Liver (tissue), 9 donors: ENCODE measurements around the gene COL9A1. TPM values are rescaled to one million over a fixed set of nuclear protein-coding genes. Genes with fewer than 3 reads are reported as not detected.

Source experiments
- DNase-seq: peaks from one replicate; pipeline ENCODE4 v3.0.0-alpha.2; 2017; ENCODE audit warnings: low spot score
- H3K27ac ChIP-seq, 2 donors: one replicate each; pipeline ENCODE4 v1.7.0; 2013; ENCODE audit warnings: inconsistent platforms in 2 of 2, low read length in 2 of 2, control low read depth in 1 of 2, low read depth in 1 of 2, mild to moderate bottlenecking in 1 of 2
- H3K27me3 ChIP-seq, 4 donors: one replicate each; pipeline versions ENCODE4 v1.6.1 to v1.7.0; 2013; ENCODE audit warnings: low read length in 3 of 4, inconsistent platforms in 1 of 4, mild to moderate bottlenecking in 1 of 4, moderate library complexity in 1 of 4; ENCODE audit not compliant: control insufficient read depth in 4 of 4, insufficient read depth in 4 of 4
- H3K36me3 ChIP-seq, 4 donors: one replicate each; pipeline versions ENCODE4 v1.6.1 to v1.7.0; 2013; ENCODE audit warnings: low read length in 3 of 4, mild to moderate bottlenecking in 3 of 4, low read depth in 1 of 4, moderate library complexity in 1 of 4; ENCODE audit not compliant: control insufficient read depth in 4 of 4, insufficient read depth in 3 of 4
- H3K4me1 ChIP-seq, 4 donors: one replicate each; pipeline versions ENCODE4 v1.6.1 to v1.7.0; 2013; ENCODE audit warnings: low read length in 3 of 4, mild to moderate bottlenecking in 3 of 4, moderate library complexity in 1 of 4; ENCODE audit not compliant: control insufficient read depth in 4 of 4, insufficient read depth in 4 of 4
- H3K4me3 ChIP-seq, 3 donors: one replicate each; pipeline versions ENCODE4 v1.6.1 to v1.7.0; 2013; ENCODE audit warnings: low read length in 3 of 3, control low read depth in 1 of 3, low read depth in 1 of 3, mild to moderate bottlenecking in 1 of 3
- H3K9ac ChIP-seq, 2 donors: one replicate each; pipeline ENCODE4 v1.7.0; 2013; ENCODE audit warnings: low read length in 2 of 2, mild to moderate bottlenecking in 2 of 2, moderate library complexity in 2 of 2, control low read depth in 1 of 2, low read depth in 1 of 2
- H3K9me3 ChIP-seq, 4 donors: one replicate each; pipeline versions ENCODE4 v1.6.1 to v1.7.0; 2013; ENCODE audit warnings: low read length in 3 of 4; ENCODE audit not compliant: control insufficient read depth in 4 of 4
- ATF3 ChIP-seq: IDR thresholded peaks from 2 replicates; pipeline ENCODE4 v1.6.1; 2016; ENCODE audit warnings: antibody characterized with exemption
- EGR1 ChIP-seq, 2 donors: IDR thresholded peaks; 2 replicates each; pipeline ENCODE4 v1.6.1; 2016 to 2018; ENCODE audit warnings: antibody characterized with exemption in 2 of 2, low read depth in 2 of 2
- FOXA1 ChIP-seq: IDR thresholded peaks from 2 replicates; pipeline ENCODE4 v1.6.1; 2016; ENCODE audit warnings: antibody characterized with exemption
- FOXA2 ChIP-seq: IDR thresholded peaks from 2 replicates; pipeline ENCODE4 v1.6.1; 2016; ENCODE audit warnings: antibody characterized with exemption
- GABPA ChIP-seq, 2 donors: IDR thresholded peaks in 1 of 2; conservative IDR thresholded peaks in 1 of 2; 2 replicates each; pipeline ENCODE4 v1.6.1; 2016; ENCODE audit warnings: antibody characterized with exemption in 2 of 2, mild to moderate bottlenecking in 1 of 2, moderate library complexity in 1 of 2
- HNF4A ChIP-seq, 2 donors: conservative IDR thresholded peaks; 2 replicates each; pipeline ENCODE4 v1.6.1; 2016; ENCODE audit warnings: antibody characterized with exemption in 2 of 2, mild to moderate bottlenecking in 2 of 2
- HNF4G ChIP-seq: IDR thresholded peaks from 2 replicates; pipeline ENCODE4 v1.6.1; 2016; ENCODE audit warnings: antibody characterized with exemption
- JUND ChIP-seq, 2 donors: IDR thresholded peaks; 2 replicates each; pipeline ENCODE4 v1.6.1; 2016; ENCODE audit warnings: antibody characterized with exemption in 2 of 2
- MAX ChIP-seq: IDR thresholded peaks from 2 replicates; pipeline ENCODE4 v1.6.1; 2016; ENCODE audit warnings: antibody characterized with exemption
- NR2F2 ChIP-seq: IDR thresholded peaks from 2 replicates; pipeline ENCODE4 v1.6.1; 2016; ENCODE audit warnings: antibody characterized with exemption
- RAD21 ChIP-seq, 2 donors: IDR thresholded peaks; 2 replicates each; pipeline ENCODE4 v1.6.1; 2016; ENCODE audit warnings: antibody characterized with exemption in 2 of 2, mild to moderate bottlenecking in 2 of 2
- RXRA ChIP-seq, 2 donors: IDR thresholded peaks; 2 replicates each; pipeline ENCODE4 v1.6.1; 2017 to 2018; ENCODE audit warnings: antibody characterized with exemption in 2 of 2, mild to moderate bottlenecking in 1 of 2
- SP1 ChIP-seq: IDR thresholded peaks from 2 replicates; pipeline ENCODE4 v1.6.1; 2018; ENCODE audit warnings: antibody characterized with exemption, mild to moderate bottlenecking
- YY1 ChIP-seq: IDR thresholded peaks from 2 replicates; pipeline ENCODE4 v1.6.1; 2016; ENCODE audit warnings: antibody characterized with exemption, mild to moderate bottlenecking
- ZBTB33 ChIP-seq: IDR thresholded peaks from 2 replicates; pipeline ENCODE4 v1.6.1; 2016; ENCODE audit warnings: antibody characterized with exemption
- WGBS: extraction: QIAGEN DNeasy Blood & Tissue Kit; methylation state at CpG from one replicate; pipeline ENCODE4 v1.1.7; 2013; 5-methylcytosine and 5-hydroxymethylcytosine counted together
- polyA plus RNA-seq, 2 donors: library from polyadenylated mRNA; stranded (reverse) in 1 of 2; unstranded in 1 of 2; fragments of 200-250 nt in 1 of 2; fragments of >200 nt in 1 of 2; fragmentation: Nextera tagmentation in 1 of 2; extraction: Ambion mirVana in 1 of 2; gene quantifications; one replicate each; pipeline versions ENCODE4 v1.2.1 to v1.2.3, GENCODE V29; 2013 to 2015
- total RNA-seq, 2 donors: library from RNA; depleted of rRNA; stranded (reverse); fragments of >200 nt; gene quantifications; one replicate each; pipeline ENCODE4 v1.2.3, GENCODE V29; 2014
- TF ChIP-seq, protein P1 (sequence below): IDR thresholded peaks from 2 replicates; pipeline ENCODE4 v1.6.1; 2016; ENCODE audit warnings: antibody characterized with exemption, mild to moderate bottlenecking
- TF ChIP-seq, protein P2 (sequence below): fragments of 150-350 bp; IDR thresholded peaks from 2 replicates; pipeline ENCODE4 v1.5.1; 2017; ENCODE audit warnings: improper control_type of control experiment, low read depth, low read length; ENCODE audit not compliant: missing input control
- donor health status: healthy.
- donor health status: healthy.
- donor health status: healthy.
- donor health status: healthy.
- donor health status: healthy.

COL9A1 gene
- total and polyA plus RNA-seq, 4 donors = 0.01 to 1.4 TPM; not detected in 2

DNA sequence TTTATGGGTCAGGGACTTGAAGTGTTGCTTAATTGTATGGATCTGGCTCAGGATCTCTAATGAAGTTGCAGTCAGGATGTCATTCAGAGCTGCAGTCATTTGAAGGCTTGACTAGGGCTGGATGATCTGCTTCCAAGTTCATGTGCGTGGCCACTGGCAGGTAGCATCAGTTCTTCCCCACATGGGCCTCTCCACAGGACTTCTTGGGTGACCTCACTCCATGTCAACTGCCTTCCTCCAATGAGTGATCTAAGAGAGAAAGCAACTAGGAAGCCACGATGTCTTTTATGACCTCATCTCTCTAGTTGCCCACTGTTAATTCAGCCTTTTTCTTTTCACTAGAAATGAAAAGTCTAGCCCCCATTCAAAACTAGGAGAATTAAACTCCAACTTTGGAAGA, 104.1 kb downstream of the COL9A1 start:
- no peak for TF ChIP-seq HNF4G
- TF ChIP-seq MAX = no peak
- TF ChIP-seq HNF4A (conservative IDR thresholded peaks at IDR 0.05) = no peak
- TF ChIP-seq RXRA (IDR thresholded peaks at IDR 0.05) = no peak
- TF ChIP-seq NR2F2 = no peak
- TF ChIP-seq JUND (IDR thresholded peaks at IDR 0.05) = no peak
- no peak for TF ChIP-seq ZBTB33
- TF ChIP-seq, protein P1, sequence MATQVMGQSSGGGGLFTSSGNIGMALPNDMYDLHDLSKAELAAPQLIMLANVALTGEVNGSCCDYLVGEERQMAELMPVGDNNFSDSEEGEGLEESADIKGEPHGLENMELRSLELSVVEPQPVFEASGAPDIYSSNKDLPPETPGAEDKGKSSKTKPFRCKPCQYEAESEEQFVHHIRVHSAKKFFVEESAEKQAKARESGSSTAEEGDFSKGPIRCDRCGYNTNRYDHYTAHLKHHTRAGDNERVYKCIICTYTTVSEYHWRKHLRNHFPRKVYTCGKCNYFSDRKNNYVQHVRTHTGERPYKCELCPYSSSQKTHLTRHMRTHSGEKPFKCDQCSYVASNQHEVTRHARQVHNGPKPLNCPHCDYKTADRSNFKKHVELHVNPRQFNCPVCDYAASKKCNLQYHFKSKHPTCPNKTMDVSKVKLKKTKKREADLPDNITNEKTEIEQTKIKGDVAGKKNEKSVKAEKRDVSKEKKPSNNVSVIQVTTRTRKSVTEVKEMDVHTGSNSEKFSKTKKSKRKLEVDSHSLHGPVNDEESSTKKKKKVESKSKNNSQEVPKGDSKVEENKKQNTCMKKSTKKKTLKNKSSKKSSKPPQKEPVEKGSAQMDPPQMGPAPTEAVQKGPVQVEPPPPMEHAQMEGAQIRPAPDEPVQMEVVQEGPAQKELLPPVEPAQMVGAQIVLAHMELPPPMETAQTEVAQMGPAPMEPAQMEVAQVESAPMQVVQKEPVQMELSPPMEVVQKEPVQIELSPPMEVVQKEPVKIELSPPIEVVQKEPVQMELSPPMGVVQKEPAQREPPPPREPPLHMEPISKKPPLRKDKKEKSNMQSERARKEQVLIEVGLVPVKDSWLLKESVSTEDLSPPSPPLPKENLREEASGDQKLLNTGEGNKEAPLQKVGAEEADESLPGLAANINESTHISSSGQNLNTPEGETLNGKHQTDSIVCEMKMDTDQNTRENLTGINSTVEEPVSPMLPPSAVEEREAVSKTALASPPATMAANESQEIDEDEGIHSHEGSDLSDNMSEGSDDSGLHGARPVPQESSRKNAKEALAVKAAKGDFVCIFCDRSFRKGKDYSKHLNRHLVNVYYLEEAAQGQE = no peak
- TF ChIP-seq FOXA2 = no peak
- TF ChIP-seq, protein P2, sequence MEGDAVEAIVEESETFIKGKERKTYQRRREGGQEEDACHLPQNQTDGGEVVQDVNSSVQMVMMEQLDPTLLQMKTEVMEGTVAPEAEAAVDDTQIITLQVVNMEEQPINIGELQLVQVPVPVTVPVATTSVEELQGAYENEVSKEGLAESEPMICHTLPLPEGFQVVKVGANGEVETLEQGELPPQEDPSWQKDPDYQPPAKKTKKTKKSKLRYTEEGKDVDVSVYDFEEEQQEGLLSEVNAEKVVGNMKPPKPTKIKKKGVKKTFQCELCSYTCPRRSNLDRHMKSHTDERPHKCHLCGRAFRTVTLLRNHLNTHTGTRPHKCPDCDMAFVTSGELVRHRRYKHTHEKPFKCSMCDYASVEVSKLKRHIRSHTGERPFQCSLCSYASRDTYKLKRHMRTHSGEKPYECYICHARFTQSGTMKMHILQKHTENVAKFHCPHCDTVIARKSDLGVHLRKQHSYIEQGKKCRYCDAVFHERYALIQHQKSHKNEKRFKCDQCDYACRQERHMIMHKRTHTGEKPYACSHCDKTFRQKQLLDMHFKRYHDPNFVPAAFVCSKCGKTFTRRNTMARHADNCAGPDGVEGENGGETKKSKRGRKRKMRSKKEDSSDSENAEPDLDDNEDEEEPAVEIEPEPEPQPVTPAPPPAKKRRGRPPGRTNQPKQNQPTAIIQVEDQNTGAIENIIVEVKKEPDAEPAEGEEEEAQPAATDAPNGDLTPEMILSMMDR = no peak
- no peak for TF ChIP-seq SP1
- no peak for TF ChIP-seq YY1
- TF ChIP-seq FOXA1 = no peak
- WGBS = 78% methylated on average over 2 of the region's 2 CpGs
- Histone ChIP-seq H3K27me3 (peaks cover 0 to 5% (median 2%) of the 10 kb centered on the region in 4 donors), H3K27ac (no peak overlapping the region), H3K36me3 (no peaks in the 10 kb centered on the region), H3K9me3 (no peaks in the 10 kb centered on the region), H3K4me3 (no peak overlapping the region), H3K9ac (no peak overlapping the region), H3K4me1 (no peaks in the 10 kb centered on the region)
- no peak for DNase-seq

GRCh38 chr6:70196531-70196930, 106.4 kb downstream of the COL9A1 start:
- Histone ChIP-seq H3K36me3 (no peaks in the 10 kb centered on the region), H3K27ac (no peak overlapping the region), H3K4me3 (no peak overlapping the region), H3K4me1 (no peaks in the 10 kb centered on the region), H3K9ac (no peak overlapping the region), H3K27me3 (peaks cover 0 to 4% (median 0%) of the 10 kb centered on the region in 4 donors), H3K9me3 (no peaks in the 10 kb centered on the region)
- TF ChIP-seq RAD21 (IDR thresholded peaks at IDR 0.05) (no peak), HNF4A (conservative IDR thresholded peaks at IDR 0.05) (no peak), FOXA2 (no peak), ATF3 (no peak), RXRA (IDR thresholded peaks at IDR 0.05) (no peak), FOXA1 (no peak), GABPA (IDR thresholded peaks at IDR 0.05 in 1 of 2, conservative IDR thresholded peaks at IDR 0.05 in 1 of 2) (no peak), NR2F2 (no peak), EGR1 (IDR thresholded peaks at IDR 0.05; ENCODE audit: low read depth in 2 of 2) (no peak)
- TF ChIP-seq, protein P1 = no peak
- TF ChIP-seq, protein P2 = no peak
- 89% methylated on average over 2 of the region's 2 CpGs for WGBS
- no peak for DNase-seq
